MV-4-11 (cell line): ENCODE data around the gene UBD.

ENCODE experiments used
- DNase-seq: peaks from one replicate; lab custom pipeline; 2025; lab: John Stamatoyannopoulos, UW

Gene UBD

DNA sequence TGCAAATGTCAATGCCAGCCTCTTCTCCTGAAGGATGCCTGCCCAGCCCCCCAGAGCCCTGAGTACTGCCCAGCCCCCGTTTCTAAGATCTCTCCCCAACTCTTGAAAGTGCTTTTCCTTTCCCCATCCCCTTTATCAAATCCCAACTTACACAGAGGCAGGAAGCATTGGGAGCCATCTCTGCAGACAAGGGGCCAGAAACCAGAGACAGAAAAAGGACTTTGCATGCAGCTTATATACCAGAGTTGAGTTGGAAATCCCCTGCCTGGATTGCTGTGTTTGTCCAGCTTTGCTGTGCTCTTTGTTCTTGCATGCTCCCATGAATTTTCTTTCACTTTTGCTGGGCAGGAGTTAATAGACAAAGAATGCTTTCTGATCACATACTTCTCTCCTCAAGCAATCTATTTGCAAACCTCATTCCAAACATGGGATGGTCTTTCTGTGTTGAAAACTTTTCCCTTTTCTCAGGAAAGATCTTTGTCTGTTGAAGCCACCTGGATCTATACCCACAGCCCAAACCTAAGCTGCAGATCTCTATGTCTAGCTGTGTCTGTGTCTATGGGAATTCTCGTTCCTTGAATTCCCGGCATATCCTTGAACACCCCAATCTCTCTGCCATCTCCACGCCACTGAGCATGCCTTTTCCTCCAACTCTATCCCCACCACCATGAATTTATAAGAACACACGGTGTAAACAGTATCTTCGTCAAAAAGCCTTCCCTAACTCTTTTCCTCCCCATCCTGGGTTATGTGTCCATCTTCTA is at the start of gene UBD:
Gene UBD, minus strand, starts transcription at position 209 of the 764 bp plus-strand sequence. Its CDS starts 31 bp downstream, at position 178.
- no peak for DNase-seq

DNA sequence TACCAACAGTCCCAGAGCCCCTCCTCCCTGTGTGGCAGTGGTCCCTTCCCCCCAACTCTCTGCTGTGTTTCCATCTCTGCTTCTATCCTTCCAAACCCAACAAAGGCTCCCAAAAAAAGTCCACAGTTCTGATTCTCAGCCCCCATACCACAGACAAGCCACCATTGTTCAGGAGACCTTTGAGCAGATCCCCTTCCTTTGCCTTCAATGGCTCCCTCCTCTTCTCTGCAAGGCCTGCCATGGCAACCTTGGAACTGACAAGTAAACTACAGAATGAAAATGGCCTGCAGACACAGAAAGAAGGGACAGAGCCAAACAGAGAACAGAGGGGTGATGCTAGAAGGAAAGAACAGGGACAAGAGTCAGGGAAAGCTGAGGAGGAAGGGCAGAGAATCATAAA is 48.6 kb upstream of the UBD start:
- no peak for DNase-seq

DNA sequence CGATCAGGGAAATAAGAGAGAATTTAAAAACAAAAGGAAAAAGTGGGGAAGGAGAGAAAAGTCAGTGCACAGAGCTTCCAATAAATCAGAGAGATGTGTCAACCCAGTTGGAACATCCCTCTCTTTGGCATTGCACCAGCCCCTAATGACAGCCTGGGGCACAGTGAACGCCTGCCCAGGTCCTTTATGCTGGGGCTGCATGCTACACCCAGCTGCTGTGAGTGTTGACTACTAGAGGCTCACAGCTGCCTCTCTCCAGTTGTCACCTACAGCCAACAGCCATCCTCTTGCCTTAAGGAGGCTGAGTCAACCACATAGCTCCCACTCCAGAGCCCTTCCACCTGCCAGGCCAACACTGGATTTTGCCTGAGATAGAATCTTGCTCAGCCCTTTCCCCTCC is 44.4 kb upstream of the UBD start:
- no peak for DNase-seq

DNA sequence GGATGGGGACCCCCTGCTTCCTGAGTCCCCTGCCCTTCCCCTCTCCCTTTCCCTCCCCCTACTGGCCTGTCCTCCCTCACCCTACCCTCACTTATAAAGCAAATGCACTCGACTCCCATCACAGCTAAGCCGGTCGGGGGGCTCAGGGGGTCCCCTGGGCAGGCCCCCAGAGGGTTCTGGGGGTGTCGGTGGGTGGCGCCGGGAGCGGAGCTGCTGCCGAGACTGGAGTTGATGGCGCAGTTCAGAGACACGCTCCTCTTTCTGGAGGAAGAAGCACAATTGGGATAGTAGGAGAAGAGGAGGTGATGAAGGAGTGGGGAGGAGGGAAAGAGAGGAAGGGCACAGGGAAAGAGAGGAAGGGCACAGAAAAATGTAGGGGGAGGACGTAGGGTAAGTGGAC is 43.9 kb upstream of the UBD start:
- DNase-seq: no peak

DNA sequence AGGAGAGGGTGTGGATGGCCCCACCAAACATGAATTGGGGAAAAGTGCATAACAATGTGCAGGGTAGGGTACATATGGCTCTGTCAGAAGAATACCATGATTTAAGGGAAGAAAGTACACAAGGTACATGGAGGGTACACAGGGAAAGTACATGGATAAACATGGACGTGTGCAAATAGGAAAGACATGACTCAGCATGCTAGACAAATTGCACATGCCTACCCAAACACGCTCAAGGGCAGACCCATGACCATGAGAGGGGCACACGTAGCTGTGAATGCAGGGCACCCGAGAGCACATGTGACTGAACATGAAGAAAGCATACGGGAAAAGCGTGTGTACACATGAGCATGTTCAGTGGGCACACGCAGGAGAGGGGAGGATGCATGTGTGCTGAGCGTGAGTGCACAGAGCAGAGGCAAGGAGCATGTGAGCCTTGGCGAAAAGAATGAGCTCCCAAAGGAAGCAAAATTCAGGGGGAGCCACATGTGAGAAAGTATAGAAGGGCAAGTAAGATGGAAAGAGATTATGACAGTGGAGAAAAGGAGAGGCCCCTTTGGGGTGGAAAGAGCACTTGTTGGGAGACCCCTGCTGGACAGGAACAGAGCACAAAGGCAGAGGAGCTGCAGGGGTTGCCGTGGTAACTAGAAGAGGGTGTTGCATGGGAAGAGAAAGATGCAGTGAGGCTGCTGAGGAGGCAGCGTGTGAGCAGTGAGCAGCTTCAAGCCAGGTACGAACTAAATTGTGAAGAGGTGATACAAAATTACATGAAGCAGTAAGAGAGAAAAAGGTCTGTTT is 43.2 kb upstream of the UBD start:
- DNase-seq: no peak

DNA sequence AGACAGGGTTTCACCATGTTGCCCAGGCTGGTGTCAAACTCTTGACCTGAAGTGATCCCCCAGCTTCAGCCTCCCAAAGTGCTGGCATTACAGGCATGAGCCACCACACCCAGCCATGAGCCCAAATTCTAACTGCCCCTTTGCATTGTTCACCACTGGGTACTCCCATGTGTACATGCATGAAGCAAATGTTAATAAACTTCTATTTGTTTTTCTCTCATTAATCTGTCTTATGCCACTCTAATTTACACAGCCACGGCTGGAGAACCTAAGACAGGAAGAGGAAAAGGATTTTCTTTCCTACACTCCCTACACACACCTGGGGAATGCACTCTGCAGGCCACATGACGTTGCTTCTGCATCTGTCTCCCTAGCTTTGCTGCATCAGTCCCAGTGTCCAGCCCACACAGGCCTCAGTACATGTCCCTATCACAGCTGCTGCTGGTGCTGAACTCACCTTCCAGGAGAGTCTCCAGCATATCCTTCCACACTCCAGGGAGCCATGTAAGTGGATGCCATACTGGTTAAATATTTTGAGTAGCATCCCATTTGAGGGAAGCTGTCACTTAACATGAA is 38.7 kb upstream of the UBD start:
- DNase-seq: no peak

DNA sequence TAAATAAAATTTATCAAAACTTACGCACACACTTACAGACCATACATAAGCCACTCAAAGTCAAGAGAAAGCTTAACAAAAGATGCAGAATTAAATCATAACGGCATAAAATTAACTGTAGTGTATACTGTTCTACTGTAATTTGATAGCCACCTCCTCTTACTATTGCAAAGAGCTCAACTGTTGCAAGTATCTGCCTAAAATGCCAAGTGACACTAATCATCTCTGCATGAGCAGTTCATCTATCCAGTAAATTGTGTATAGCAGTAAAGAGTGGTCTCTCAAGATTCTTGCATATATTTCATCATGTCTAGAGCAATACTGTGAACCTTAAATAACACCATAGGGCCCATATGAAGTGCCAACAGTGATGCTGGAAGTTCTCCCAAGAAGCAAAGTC is 37.7 kb upstream of the UBD start:
- no peak for DNase-seq

DNA sequence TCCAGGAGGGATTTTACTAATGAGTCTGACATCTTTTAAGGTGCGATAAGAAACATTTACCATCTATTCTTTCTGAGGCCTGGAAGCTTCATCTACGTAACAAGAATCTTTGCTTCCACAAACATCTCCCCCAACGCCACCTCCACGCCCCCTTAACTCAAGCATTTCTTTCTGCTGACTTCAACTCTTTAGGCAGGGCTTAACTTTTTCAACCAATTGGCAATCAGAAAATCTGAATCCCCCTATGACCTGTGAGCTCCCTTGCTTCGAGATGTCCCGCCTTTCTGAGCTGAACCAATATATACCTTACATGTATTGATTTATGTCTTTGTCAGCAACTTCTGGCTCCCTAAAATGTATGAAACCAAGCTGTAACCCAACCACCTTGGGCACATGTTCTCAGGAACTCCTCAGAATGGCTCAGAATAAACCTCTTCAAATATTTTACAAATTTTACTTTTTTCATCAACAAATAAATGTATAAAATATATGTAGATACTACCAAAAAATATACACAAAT is 36.9 kb upstream of the UBD start:
- no peak for DNase-seq

DNA sequence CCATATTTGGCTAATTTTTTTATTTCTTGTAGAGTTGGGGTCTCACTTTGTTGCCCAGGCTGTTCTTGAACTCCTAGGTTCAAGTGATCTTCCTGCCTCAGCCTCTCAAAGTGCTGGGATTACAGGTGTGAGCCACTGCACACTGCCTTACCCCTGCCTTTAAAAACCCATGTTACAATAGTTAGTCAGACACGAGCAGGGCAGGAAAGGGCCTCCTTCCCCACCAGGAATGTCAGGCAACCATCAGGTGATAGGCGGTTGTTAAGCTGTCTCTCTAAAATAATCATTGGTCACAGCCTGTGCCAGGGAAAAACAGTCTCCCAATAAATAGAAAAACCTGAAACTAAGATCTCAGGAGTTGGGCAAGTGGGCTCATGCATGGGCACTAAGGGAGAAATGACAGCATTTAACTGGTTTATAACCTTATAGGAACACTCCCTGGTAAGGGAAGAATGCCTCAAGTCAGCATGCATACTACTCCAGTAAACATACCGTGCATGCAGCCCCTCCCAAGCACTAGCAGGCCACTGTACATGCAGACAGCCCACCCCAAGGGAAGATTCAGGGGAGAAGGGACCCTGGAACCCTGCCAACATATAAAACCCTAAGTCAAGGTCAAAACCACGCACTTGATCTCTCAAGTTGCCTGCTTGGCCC is 33.8 kb upstream of the UBD start:
- DNase-seq: no peak

DNA sequence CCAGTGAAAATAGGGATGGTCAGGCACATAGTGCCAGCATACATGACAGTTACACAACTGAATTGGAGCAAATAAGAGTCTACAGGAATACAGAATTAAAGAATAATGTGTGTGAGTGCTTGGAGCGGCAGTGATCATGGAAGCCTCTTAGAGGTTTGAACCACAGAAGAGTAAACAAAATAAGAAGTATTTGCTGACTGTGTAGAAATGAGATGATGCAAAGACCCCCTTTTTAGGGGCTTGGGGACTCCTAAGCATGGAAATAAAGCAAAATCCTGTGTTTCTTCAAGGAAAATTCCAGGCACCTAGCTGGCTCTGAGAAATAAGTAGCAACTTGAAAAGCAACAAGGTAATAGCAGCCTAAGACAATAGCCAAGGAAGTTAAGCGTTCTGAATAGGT is 32.1 kb upstream of the UBD start:
- DNase-seq: no peak

DNA sequence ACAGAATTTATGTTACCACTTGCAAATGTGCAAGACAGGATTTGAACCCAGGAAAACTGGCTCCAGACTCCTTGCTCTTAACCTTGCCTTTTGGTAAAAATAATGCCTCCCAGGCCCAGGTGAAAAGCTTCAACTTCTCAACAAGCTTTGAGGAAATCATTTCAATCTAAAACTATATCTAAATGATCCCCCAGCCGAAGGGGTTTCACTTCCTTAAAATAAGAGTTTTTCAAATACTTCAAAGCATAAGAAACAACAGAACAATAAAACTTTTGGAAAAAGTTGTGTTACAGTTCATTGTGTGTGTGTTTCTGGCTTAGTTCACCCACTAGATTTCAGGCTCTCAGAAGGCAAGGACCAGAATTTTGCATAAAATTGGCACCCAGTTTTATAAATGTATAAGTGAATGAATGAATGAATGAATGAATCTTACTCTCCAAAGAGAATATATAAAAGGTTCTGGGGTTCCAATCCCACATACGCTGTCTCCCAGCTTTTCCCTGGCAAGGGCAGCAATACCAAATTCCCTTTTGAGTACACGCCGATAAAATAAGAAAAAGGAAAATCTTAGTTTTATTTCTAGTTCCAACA is 30.8 kb upstream of the UBD start:
- peak; percentile 9 for DNase-seq

DNA sequence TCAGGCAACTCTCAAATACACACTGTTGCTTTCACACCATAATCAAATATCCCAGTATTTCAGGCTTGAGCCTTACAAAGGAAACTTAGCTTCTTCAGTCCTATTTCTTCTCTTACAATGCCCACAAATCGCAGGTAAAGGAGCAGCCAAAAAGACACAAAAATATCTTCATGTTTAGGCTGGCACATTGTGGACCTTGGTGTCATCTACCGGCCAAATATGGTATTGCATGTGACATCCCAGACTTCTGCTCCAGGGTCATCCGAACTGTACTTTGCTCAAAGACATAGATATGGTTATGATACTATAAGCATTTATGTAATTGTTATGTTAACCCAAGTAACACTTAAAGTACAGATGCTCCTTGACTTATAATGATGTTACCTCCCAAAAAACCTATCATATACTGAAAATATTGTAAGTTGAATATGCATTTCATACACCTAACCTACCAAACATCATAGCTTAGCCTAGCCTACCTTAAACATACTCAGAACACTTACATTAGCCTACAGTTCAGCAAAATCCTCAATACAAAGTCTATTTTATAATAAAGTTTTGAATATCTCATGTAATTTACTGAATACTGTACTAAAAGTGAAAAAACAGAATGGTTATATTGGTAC is 30.0 kb upstream of the UBD start:
- peak; percentile 18 for DNase-seq

DNA sequence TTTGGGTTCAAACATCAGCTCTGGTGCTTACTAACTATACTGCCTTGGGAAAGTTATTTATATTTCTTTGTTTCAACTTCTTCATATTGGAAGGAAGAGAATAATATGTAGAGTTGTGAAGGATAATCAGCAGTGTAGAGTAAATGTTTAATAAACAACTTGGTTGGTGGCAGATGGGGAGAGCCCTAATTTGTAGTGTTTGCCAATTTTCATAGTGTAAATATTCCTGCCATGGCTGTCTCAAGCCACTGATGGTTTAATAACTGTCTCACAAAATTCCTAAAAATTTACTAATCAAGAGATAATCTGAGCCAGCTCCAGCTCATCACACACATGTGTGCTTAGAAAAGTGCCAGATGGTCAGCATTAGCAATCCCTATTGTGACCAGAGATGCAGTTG is 25.3 kb upstream of the UBD start, which contains the start of gene OR2H2:
Gene OR2H2, plus strand, starts transcription at position 301 of the 400 bp plus-strand sequence. CDS start 2,824 bp downstream, outside the sequence.
- DNase-seq: no peak

DNA sequence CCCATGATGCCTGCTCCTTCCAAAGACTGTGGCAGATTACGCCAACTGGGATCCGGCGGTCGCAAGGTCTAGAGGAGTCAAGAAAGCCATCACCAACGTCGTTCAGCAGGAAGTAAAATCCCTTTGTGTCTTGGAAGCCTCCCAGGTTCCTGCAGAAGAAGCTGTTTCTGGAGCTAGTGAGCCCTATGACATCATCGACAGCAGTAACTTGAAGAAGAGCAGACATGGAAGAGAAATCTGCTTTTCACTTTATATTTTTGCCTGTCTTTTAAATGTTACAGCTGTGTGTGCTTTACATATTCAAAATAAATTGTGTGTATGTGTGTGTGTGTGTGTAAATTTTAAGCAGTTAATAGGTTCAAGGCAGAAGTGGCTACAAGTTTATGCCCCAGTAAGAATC is 18.0 kb upstream of the UBD start:
- no peak for DNase-seq

DNA sequence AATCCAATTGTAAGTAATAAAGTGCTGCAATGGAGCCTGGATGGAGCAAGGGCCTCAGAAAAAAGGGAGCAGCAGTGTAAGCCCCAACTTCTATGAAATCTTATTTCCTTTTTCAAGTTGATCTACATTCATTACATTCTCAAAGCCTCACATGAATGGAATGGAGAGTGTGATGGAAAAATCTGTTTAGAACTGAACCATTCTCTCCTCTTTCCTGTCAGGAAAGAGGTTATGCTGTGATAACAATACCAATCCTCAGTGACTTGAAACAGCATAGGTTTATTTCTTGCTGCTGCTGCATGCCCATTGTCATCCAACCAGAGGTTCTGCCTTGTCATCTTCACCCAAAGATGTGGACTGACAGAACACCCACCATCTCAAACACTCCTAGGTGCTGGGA is 16.5 kb upstream of the UBD start:
- no peak for DNase-seq

DNA sequence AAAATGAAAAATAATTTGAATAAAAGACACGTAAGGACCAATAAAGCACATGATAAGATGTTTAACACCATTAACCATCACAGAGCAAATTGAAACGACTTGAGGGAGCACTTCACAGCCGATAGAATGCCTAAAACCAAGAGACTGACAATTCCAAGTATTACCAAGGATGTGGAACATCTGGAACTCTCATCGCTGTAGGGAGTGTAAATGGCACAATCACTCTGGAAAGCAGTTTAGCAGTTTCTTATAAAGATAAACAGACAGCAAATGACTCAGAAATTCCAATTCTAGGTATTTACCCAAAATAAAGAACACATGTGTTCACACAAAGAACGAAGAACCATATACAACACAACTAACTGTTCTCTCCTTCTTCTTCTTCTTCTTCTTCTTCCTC is 8.5 kb upstream of the UBD start:
- DNase-seq: no peak

DNA sequence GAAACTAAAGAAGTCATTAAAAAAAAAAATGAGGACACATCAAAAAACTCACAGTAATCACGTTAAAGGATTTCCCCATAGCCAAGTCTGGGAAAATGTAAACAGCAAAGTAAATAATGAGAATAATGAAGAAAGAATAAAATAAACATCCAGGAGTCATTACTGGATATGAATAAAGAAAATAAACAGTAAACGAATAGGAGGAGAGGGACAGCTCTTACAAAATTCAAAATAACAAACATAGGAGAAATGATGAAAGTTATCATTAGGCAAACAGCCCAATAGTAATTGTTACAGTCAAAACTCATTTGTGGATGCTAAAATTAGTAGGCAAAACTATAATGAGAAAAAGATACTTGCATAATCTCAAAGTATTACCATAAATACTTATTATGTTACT is 8.0 kb upstream of the UBD start:
- DNase-seq: no peak

DNA sequence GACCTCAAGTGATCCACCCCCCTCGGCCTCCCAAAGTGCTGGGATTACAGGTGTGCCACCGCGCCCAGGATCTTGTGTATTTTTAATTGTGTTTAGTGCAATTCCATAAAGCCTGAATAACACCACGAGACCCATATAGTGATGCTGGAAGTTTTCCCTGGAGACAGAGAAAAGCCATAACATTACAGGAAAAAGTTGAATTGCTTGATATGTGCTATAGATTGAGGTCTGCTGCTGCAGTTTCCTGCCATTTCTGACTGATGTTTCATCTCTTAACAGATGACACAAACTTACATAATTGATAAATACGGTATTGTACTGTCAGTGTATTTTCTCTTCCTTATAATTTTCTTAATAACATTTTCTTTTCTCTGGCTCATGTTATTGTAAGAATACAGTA is 7.3 kb upstream of the UBD start:
- no peak for DNase-seq

DNA sequence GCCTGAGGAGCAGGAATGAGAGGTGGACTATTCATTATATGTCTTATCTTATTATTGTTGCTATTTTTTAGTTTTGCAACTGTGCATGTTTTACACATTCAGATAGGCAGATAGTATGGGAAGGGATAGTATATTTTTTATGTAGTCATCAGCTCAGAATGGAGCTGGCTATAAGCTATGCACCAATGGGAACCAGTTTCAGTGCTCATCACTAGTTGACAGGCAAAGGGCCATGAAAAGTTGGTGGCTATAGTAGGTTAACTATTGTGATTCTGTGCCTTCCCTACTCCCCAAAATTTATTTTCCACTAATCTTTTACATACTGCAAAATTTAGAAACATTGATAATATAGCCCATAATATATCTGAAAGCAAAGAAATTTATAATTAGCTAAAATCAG is 5.3 kb upstream of the UBD start:
- DNase-seq: no peak

DNA sequence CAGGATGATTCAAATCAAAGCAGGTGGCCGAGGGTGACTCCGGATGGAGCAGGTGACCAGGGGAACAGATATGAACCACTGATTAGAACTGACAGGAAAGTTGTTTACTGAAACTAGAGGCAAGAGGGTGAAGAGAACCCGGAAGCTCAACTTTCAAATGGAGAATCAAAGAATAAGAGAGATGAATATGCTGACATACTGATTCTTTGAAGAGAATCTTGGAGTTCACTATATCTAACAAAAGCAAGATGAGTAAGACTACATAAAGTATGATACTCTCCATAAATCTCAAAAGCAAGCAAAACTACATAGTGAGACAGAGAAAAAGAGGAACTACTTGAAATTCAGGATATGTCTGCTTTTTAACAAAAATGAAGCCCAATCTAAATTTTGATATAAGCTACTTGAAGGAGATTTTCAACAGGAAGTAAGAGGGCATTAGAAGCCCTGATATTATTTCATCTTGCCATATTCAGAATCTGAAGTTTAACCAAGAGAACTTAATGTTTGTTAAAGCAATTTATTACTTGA is 4.0 kb upstream of the UBD start:
- peak; percentile 2 for DNase-seq

DNA sequence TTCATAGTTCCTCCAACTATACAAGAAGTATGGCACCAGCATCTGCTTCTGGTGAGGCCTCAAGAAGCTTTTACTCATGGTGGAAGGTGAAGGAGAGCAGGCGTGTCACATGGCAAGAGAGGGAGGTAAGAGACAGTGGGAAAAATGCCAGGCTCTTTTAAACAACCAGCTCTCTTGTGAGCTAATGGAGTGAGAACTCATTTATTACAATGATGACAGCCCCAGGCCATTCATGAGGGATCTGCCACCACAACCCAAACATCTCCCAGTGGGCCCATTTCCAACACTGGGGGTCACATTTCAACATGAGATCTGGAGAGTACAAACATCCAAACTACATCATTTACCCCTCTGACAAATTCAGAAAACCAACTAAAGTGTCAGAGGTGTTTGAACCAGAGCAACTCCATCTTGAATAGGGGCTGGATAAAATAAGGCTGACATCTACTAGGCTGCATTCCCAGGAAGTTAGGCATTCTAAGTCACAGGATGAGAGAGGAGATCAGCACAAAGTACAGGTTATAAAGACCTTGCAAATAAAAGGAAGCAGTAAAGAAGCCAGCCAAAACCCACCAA is 2.2 kb upstream of the UBD start:
- no peak for DNase-seq
